ENCODE measurements around the gene TREM1. TPM values are rescaled to one million over a fixed set of nuclear protein-coding genes. Genes with fewer than 3 reads are reported as not detected.

TREM1 gene
- total and polyA plus RNA-seq, 12 donors, result 0.37 to 3.8 (median 0.96) TPM; not detected in 3

DNA sequence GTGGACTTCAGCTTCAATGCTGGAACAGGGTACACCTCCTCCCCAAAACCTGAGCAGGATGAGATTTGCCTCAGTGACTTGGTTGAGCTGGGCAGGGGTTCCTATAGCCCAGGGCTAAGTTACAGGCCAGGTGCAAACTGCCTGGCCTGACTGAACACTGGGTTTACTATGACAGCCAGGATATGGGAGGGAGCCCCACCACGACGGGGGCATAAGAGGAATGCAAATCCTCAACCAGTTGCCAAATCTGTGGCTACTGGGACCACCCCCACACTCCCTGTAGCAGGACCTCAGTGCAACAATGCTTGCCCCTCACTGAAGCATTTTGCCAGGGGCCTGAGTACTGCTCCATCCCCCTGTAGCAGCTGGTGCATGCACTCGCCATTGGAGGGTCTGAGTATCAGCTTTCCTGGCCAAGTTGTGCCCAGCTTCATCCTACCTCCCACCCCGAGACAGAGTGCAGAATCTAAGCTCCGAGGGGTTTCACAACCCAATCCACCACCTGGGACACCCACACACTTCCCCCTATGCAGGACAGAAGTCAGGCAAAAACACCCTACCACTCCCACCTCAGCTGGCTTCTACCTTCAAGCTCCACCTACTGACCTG is 30.7 kb downstream of the TREM1 start:
- H3K36me3 ChIP-seq (replicated peaks in 1 of 2), result no peaks in the 10 kb centered on the region
- DNase-seq, result no peak
- no peak overlapping the region for H3K4me3 ChIP-seq
- intact Hi-C loops (cut with DNase I), result no loop called here
- H3K27ac ChIP-seq, result no peak overlapping the region
- H3K4me1 ChIP-seq (replicated peaks in 1 of 2), result peaks cover 0 to 9% of the 10 kb centered on the region in 2 donors
- H3K27me3 ChIP-seq, result no peaks in the 10 kb centered on the region
- 83 to 95% (median 87%) methylated on average over 3 to 5 of the region's 5 CpGs for WGBS, 4 donors
- no peaks in the 10 kb centered on the region for H3K9me3 ChIP-seq (replicated peaks in 1 of 3)
- TF ChIP-seq, protein P1, sequence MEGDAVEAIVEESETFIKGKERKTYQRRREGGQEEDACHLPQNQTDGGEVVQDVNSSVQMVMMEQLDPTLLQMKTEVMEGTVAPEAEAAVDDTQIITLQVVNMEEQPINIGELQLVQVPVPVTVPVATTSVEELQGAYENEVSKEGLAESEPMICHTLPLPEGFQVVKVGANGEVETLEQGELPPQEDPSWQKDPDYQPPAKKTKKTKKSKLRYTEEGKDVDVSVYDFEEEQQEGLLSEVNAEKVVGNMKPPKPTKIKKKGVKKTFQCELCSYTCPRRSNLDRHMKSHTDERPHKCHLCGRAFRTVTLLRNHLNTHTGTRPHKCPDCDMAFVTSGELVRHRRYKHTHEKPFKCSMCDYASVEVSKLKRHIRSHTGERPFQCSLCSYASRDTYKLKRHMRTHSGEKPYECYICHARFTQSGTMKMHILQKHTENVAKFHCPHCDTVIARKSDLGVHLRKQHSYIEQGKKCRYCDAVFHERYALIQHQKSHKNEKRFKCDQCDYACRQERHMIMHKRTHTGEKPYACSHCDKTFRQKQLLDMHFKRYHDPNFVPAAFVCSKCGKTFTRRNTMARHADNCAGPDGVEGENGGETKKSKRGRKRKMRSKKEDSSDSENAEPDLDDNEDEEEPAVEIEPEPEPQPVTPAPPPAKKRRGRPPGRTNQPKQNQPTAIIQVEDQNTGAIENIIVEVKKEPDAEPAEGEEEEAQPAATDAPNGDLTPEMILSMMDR (IDR thresholded peaks at IDR 0.05), result no peak
- TF ChIP-seq POLR2A (IDR thresholded peaks at IDR 0.05), result no peak

DNA sequence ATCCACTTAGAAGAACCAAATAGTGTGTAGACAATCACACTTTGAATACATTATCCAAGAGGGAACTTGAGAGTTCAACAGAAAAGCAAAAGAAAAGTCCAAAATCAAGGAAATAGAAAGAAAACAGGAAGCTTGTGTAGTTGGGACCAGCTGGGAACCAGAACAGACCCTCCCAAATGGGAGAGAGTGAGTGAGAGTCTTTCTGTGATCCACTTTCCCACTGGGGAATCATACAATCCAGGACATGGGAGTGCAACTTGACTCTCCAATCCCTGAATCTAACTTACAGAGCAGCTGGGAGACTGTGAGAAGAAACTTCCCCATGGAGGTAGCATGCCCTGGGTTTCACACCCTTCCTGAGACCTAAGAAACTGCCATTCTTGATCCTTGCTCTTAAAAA is 31.4 kb downstream of the TREM1 start:
- peaks cover 2% of the 10 kb centered on the region for H3K27me3 ChIP-seq
- no peaks in the 10 kb centered on the region for H3K36me3 ChIP-seq (replicated peaks in 1 of 2)
- peaks cover 0 to 9% of the 10 kb centered on the region in 2 donors for H3K4me1 ChIP-seq (replicated peaks in 1 of 2)
- TF ChIP-seq POLR2A (IDR thresholded peaks at IDR 0.05), result no peak
- TF ChIP-seq, protein P1 (IDR thresholded peaks at IDR 0.05), result no peak
- intact Hi-C loops (cut with DNase I), result no loop called here
- no peak for DNase-seq
- H3K27ac ChIP-seq, result no peak overlapping the region
- no peaks in the 10 kb centered on the region for H3K9me3 ChIP-seq (replicated peaks in 1 of 3)
- no peak overlapping the region for H3K4me3 ChIP-seq

DNA sequence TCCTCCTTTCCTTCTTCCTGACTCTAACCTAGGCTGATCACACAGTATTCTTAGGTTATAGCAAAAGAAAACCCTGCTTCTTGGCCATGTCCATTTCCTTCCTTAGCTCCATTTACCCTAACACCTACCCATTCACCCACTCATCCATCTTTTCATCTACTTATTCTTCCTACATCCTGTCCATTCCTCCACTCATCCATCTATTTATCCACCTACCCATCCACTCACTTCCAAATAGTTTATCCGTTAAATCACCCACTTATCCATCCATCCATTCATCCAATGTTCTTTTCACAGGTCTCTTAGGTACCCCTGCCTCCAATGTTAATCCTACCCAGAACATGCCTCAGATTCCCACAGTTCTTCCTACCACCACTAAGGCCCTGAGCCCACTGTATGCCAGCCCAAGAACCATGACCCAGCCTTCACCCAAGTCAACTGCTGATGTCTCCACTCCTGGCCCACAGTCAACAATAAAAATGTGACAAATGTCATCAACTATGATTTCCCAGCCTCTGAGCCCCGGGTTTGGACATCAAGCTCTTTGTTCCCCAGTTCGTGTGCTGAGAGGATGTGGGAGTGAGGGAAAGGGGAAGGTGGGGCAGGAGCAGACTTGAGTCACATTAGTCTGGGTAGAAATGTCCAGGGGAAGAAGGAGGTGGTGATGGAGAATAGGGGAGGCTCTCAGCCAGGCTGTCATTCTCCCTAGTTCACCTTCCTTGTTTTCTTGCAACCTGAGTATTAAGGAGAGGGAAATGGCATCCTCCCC is 33.9 kb downstream of the TREM1 start:
- intact Hi-C loops (cut with DNase I), result no loop called here
- H3K27me3 ChIP-seq, result peaks cover 2% of the 10 kb centered on the region
- no peak overlapping the region for H3K27ac ChIP-seq
- TF ChIP-seq, protein P1 (IDR thresholded peaks at IDR 0.05), result no peak
- no peak for TF ChIP-seq POLR2A (IDR thresholded peaks at IDR 0.05)
- no peaks in the 10 kb centered on the region for H3K9me3 ChIP-seq (replicated peaks in 1 of 3)
- H3K36me3 ChIP-seq (replicated peaks in 1 of 2), result no peaks in the 10 kb centered on the region
- peaks cover 0 to 9% of the 10 kb centered on the region in 2 donors for H3K4me1 ChIP-seq (replicated peaks in 1 of 2)
- no peak for DNase-seq
- no peak overlapping the region for H3K4me3 ChIP-seq
- WGBS, 4 donors, result 58 to 74% (median 72%) methylated on average over 3 of the region's 3 CpGs

DNA sequence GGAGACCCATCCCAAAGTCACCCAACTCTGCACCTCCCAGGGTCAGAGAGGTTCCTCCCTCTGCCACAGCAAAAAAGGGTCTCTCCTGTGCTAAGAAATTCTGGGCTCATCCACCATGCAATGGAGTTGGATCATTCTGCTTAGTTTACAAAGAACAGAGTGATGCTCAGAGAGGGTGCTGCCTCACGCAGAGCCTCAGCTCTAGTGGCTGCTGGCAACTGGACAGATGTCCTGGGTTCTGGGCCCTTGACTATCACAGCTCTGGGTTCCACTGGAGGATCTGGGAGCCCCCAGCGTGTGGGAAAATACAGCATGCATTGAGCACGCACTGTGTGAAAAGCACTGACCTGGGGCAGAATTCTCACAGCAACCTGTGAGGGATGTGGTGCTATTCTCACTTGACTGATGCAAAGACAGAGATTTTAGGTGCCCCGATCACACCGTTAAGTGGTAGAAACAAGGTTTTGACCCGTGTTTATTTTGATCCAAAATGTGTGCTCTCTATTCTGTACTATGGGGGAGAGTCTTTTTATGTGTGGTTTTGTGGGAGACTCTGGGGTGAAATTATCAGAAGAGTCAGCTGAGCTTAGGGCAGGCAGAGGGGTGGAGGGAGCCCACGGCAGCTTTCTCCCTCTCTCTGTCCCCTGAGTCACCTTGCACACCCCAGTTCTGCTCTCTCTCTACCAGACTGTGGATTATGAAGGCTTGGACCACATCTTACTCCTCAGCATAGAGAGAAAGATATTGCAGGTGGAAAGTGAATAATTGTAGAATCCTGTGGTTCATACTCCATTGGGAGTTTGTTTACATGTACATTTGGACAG is 38.4 kb downstream of the TREM1 start:
- DNase-seq, result no peak
- H3K27me3 ChIP-seq, result peaks cover 2% of the 10 kb centered on the region
- H3K4me1 ChIP-seq (replicated peaks in 1 of 2), result no peaks in the 10 kb centered on the region
- no peaks in the 10 kb centered on the region for H3K36me3 ChIP-seq (replicated peaks in 1 of 2)
- WGBS, 4 donors, result 80 to 83% (median 81%) methylated on average over 7 of the region's 7 CpGs
- intact Hi-C loops (cut with DNase I), result no loop called here
- no peak overlapping the region for H3K4me3 ChIP-seq
- no peak overlapping the region for H3K27ac ChIP-seq
- no peaks in the 10 kb centered on the region for H3K9me3 ChIP-seq (replicated peaks in 1 of 3)
- TF ChIP-seq POLR2A (IDR thresholded peaks at IDR 0.05), result no peak
- TF ChIP-seq, protein P1 (IDR thresholded peaks at IDR 0.05), result no peak
